ENCODE measurements around the gene NPFFR1. TPM values are rescaled to one million over a fixed set of nuclear protein-coding genes. Genes with fewer than 3 reads are reported as not detected.

Gene NPFFR1
- total RNA-seq, 2 donors from 2014 or later, result not detected

GRCh38 chr10:70317272-70317942, 33.6 kb upstream of the NPFFR1 start:
- no peaks in the 10 kb centered on the region for H3K27me3 ChIP-seq
- DNase-seq, result no peak
- H3K27ac ChIP-seq, result no peak overlapping the region
- H3K36me3 ChIP-seq (replicated peaks in 1 of 2; ENCODE audit: insufficient read depth in 1 of 2, low read depth in 2 of 2), result no peaks in the 10 kb centered on the region
- WGBS, 2 donors, result 83 to 86% methylated on average over 4 to 5 of the region's 5 CpGs
- H3K4me1 ChIP-seq, result no peaks in the 10 kb centered on the region
- ATAC-seq, result no peak
- intact Hi-C loops (cut with DNase I), result no loop called here
- no peaks in the 10 kb centered on the region for H3K9me3 ChIP-seq
- TF ChIP-seq CTCF (IDR thresholded peaks at IDR 0.05), result no peak
- TF ChIP-seq POLR2A (IDR thresholded peaks at IDR 0.05), result no peak
- H3K4me3 ChIP-seq, result no peak overlapping the region

- 90 to 91% methylated on average over 5 of the region's 5 CpGs for WGBS, 2 donors
- TF ChIP-seq CTCF (IDR thresholded peaks at IDR 0.05) (no peak), POLR2A (IDR thresholded peaks at IDR 0.05) (no peak)
These were observed 32.0 kb upstream of the NPFFR1 start for GRCh38 chr10:70315815-70316214.

GRCh38 chr10:70315276-70315675, 31.5 kb upstream of the NPFFR1 start:
- DNase-seq (no peak), ATAC-seq (no peak)
- H3K4me3 ChIP-seq, result no peak overlapping the region
- intact Hi-C loops (cut with DNase I), result no loop called here
- no peak for TF ChIP-seq CTCF (IDR thresholded peaks at IDR 0.05)
- TF ChIP-seq POLR2A (IDR thresholded peaks at IDR 0.05), result no peak
- H3K4me1 ChIP-seq, result no peaks in the 10 kb centered on the region
- WGBS, 2 donors, result 55 to 68% methylated on average over 2 of the region's 2 CpGs
- H3K27me3 ChIP-seq, result no peaks in the 10 kb centered on the region
- no peaks in the 10 kb centered on the region for H3K9me3 ChIP-seq
- no peaks in the 10 kb centered on the region for H3K36me3 ChIP-seq (replicated peaks in 1 of 2; ENCODE audit: insufficient read depth in 1 of 2, low read depth in 2 of 2)
- no peak overlapping the region for H3K27ac ChIP-seq

More at GRCh38 chr10:70315815-70316214, 32.0 kb upstream of the NPFFR1 start:
- H3K36me3 ChIP-seq (replicated peaks in 1 of 2; ENCODE audit: insufficient read depth in 1 of 2, low read depth in 2 of 2), result no peaks in the 10 kb centered on the region
- DNase-seq (no peak), ATAC-seq (no peak)
- H3K27ac ChIP-seq, result no peak overlapping the region
- H3K9me3 ChIP-seq, result no peaks in the 10 kb centered on the region
- intact Hi-C loops (cut with DNase I), result no loop called here
- H3K27me3 ChIP-seq, result no peaks in the 10 kb centered on the region
- H3K4me3 ChIP-seq, result no peak overlapping the region
- H3K4me1 ChIP-seq, result no peaks in the 10 kb centered on the region

GRCh38 chr10:70312972-70313371, 29.2 kb upstream of the NPFFR1 start:
- DNase-seq (no peak), ATAC-seq (no peak)
- Histone ChIP-seq H3K4me3 (no peak overlapping the region), H3K27me3 (no peaks in the 10 kb centered on the region), H3K27ac (no peak overlapping the region), H3K36me3 (replicated peaks in 1 of 2; ENCODE audit: insufficient read depth in 1 of 2, low read depth in 2 of 2) (no peaks in the 10 kb centered on the region), H3K9me3 (no peaks in the 10 kb centered on the region), H3K4me1 (no peaks in the 10 kb centered on the region)
- intact Hi-C loops (cut with DNase I), result no loop called here
- 68 to 92% methylated on average over 4 of the region's 4 CpGs for WGBS, 2 donors
- no peak for TF ChIP-seq POLR2A (IDR thresholded peaks at IDR 0.05)
- no peak for TF ChIP-seq CTCF (IDR thresholded peaks at IDR 0.05)

- DNase-seq (no peak), ATAC-seq (no peak)
- 78 to 91% methylated on average over 3 to 5 of the region's 5 CpGs for WGBS, 2 donors
- intact Hi-C loops (cut with DNase I), result no loop called here
- Histone ChIP-seq H3K4me3 (no peak overlapping the region), H3K36me3 (replicated peaks in 1 of 2; ENCODE audit: insufficient read depth in 1 of 2, low read depth in 2 of 2) (no peaks in the 10 kb centered on the region), H3K27ac (no peak overlapping the region), H3K27me3 (no peaks in the 10 kb centered on the region), H3K4me1 (no peaks in the 10 kb centered on the region), H3K9me3 (no peaks in the 10 kb centered on the region)
- no peak for TF ChIP-seq POLR2A (IDR thresholded peaks at IDR 0.05)
- no peak for TF ChIP-seq CTCF (IDR thresholded peaks at IDR 0.05)
These were observed 28.4 kb upstream of the NPFFR1 start for GRCh38 chr10:70312249-70312648.
